NCI-H128 (cell line): ENCODE results near the gene GPC6.

Source experiments
- DNase-seq: peaks from one replicate; lab custom pipeline; 2025; ENCODE audit not compliant: unreplicated experiment; lab: John Stamatoyannopoulos, UW

Gene GPC6

GRCh38 chr13:93767917-93768409 lies 541.4 kb downstream of the GPC6 start:
- DNase-seq, result no peak

- no peak for DNase-seq
Observed at GRCh38 chr13:93769101-93769500, 542.5 kb downstream of the GPC6 start.

- DNase-seq, result no peak
Observed at GRCh38 chr13:93769607-93770006, 543.0 kb downstream of the GPC6 start.

- no peak for DNase-seq
Observed at GRCh38 chr13:93771227-93771626, 544.6 kb downstream of the GPC6 start.

- no peak for DNase-seq
Observed at GRCh38 chr13:93771782-93772181, 545.2 kb downstream of the GPC6 start.

GRCh38 chr13:93774506-93774905 lies 547.9 kb downstream of the GPC6 start:
- no peak for DNase-seq

- DNase-seq, result no peak
Observed at GRCh38 chr13:93775027-93775426, 548.4 kb downstream of the GPC6 start.

- DNase-seq, result no peak
Observed at GRCh38 chr13:93775507-93776108, 549.0 kb downstream of the GPC6 start.

GRCh38 chr13:93776936-93777335 lies 550.3 kb downstream of the GPC6 start:
- no peak for DNase-seq

GRCh38 chr13:93777504-93777903 lies 550.9 kb downstream of the GPC6 start:
- DNase-seq, result no peak

- no peak for DNase-seq
Observed at GRCh38 chr13:93778548-93778947, 551.9 kb downstream of the GPC6 start.

GRCh38 chr13:93784191-93784590 lies 557.6 kb downstream of the GPC6 start:
- no peak for DNase-seq

GRCh38 chr13:93786846-93787489 lies 560.4 kb downstream of the GPC6 start:
- DNase-seq, result no peak

GRCh38 chr13:93788456-93788855 lies 561.8 kb downstream of the GPC6 start:
- DNase-seq, result no peak

GRCh38 chr13:93789058-93789457 lies 562.5 kb downstream of the GPC6 start:
- no peak for DNase-seq

- DNase-seq, result no peak
Observed at GRCh38 chr13:93794197-93794885, 567.7 kb downstream of the GPC6 start.

- no peak for DNase-seq
Observed at GRCh38 chr13:93797463-93797862, 570.9 kb downstream of the GPC6 start.

GRCh38 chr13:93800342-93800741 lies 573.7 kb downstream of the GPC6 start:
- no peak for DNase-seq

GRCh38 chr13:93805736-93806135 lies 579.1 kb downstream of the GPC6 start:
- no peak for DNase-seq

- DNase-seq, result no peak
Observed at GRCh38 chr13:93806861-93807260, 580.3 kb downstream of the GPC6 start.

- DNase-seq, result no peak
Observed at GRCh38 chr13:93810264-93810663, 583.7 kb downstream of the GPC6 start.

- no peak for DNase-seq
Observed at GRCh38 chr13:93811071-93811737, 584.6 kb downstream of the GPC6 start.
